Measurements from ENCODE around the gene MORC1.

DNA sequence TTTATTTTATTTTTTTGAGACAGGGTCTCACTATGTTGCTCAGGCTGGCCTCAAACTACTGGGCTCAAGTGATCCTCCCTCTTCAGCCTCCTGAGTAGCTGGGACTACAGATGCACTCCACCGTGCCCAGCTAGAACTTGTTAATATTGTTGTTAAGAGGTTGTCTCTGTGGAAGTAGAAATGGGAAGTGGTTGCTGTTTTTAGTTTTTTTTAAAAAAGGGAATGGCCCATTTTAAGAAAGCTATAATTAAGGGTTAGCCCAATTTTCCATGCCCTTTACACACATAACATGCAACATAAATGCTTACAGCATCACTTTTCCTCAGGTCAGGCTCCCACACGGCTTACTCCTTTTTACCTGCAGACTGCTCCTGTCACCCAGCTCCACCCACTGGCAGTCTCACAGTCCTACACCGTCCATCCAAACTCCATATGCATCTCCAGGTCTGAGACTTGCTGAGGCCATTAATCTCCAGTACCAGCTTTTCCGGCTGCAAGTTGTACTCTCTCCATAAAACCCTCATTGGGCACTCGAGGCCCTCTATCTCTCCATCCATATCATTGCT is 19.8 kb downstream of the MORC1 start:
- TF ChIP-seq, protein P1, sequence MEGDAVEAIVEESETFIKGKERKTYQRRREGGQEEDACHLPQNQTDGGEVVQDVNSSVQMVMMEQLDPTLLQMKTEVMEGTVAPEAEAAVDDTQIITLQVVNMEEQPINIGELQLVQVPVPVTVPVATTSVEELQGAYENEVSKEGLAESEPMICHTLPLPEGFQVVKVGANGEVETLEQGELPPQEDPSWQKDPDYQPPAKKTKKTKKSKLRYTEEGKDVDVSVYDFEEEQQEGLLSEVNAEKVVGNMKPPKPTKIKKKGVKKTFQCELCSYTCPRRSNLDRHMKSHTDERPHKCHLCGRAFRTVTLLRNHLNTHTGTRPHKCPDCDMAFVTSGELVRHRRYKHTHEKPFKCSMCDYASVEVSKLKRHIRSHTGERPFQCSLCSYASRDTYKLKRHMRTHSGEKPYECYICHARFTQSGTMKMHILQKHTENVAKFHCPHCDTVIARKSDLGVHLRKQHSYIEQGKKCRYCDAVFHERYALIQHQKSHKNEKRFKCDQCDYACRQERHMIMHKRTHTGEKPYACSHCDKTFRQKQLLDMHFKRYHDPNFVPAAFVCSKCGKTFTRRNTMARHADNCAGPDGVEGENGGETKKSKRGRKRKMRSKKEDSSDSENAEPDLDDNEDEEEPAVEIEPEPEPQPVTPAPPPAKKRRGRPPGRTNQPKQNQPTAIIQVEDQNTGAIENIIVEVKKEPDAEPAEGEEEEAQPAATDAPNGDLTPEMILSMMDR (IDR thresholded peaks at IDR 0.05 in 4 of 5, conservative IDR thresholded peaks at IDR 0.05 in 1 of 5) = no peak
- no peak for TF ChIP-seq POLR2A (IDR thresholded peaks at IDR 0.05)

Data from gastrocnemius medialis (tissue), 4 donors.